ENCODE data around the gene TMEM175.
"Not testable (repeated sequence)": the region's sequence is repeated elsewhere in the genome, so short reads cannot be mapped to it uniquely, and the experiment has no call there.

Gene TMEM175

DNA sequence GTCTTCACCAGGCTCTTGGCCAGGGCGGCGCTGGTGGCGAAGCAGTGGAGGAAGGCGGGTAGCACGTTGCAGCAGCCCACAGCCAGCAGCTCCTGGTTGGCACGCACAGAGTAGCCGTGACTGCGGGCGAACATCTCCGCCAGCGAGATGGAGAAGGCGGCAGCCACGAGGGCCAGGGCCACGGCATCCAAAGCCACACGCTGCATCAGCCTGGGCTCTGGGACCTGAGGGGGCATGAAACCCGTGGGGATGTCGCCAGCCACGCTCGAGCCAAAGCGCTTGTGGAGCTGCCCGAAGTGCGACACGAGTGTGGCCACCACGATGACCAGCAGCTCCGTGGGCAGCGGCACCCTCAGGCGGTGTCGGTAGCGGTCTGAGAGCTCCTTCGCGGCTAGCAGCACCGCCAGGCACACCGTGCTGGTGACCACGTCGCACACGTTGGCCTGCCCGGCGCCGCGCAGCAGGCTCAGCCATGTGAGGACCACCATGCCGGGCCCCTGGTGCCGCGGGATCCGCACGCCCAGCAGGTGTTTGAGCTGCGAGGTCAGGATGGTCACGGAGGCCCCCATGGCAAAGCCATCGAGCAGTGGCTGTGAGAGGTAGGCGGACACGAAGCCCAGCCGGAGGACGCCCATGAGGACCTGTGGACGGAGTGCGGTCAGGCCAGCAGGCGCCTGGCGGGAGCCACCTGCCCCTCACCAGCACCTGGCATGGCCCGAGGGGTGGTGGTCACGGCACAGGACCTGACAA is 57.6 kb downstream of the TMEM175 start:
- DNase-seq (ENCODE audit: low spot score): no peak

DNA sequence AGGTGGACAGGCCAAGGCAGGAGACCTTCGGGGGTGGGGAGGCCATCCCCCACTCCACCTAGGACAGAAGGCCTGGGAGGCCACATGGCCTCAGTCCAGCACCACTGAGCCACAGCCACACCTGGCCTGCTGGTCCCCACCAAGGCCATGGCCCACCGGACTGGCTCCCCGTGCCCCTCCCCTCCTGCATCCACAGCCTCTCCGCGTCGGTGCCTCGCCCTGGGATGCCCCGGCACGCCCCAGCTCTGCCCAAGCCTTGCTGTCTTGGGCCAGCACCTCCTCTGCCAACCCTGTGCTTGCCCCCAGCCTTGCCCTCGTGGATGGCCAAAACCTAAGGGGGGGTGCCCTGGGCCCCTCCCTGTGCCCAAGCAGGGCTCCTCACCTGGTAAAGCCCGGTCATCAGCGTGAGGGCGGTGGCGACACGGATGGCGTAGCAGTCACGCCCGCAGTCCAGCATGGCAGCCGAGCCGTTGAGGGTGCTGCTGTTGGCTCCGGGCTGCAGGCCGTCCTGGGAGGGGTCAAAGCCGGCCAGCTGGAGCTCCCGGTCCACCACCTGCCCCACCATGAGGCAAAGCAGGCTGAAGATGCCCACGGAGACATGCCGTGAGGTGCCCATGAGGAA is 58.6 kb downstream of the TMEM175 start:
- no peak for DNase-seq (ENCODE audit: low spot score)

DNA sequence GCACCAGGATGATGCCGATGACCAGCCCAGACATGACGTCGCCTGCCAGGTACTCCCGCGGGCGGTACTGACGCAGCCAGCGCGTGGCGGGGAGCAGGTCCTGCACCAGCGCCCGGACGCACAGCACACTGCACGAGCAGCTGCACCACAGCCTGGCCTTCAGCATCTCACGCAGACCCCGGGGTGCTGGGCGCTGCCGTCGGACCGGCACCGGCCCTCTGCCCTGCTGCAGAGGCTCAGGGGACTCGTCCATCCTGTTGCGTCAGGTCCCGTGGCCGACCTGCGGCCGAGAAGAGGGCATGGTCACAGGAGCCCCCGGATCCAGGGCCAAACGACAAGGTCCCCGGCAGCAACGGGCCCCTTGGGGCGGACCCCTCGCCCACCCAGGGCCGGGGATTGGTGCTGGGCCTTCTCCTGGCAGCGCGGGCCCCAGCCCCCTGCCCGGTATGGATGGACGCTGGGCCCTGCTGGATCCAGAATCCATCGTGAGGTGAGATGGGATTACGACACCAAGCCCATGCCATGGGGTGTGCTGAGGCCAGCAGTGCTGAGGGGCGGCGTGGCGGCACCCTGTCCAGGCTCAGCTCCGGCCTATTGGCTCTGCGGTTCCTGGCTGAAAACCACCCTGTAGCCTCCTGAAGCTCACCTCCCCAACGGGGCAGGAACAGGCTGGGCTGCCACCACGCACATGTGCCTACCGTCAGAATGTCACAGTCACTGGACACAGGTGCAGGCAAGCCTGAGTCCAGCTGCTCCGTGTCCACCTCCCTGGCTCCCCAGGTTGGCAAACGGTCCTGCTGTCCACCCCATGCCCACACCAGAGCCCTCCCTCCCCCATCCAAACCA is 59.4 kb downstream of the TMEM175 start:
- DNase-seq (ENCODE audit: low spot score): no peak

DNA sequence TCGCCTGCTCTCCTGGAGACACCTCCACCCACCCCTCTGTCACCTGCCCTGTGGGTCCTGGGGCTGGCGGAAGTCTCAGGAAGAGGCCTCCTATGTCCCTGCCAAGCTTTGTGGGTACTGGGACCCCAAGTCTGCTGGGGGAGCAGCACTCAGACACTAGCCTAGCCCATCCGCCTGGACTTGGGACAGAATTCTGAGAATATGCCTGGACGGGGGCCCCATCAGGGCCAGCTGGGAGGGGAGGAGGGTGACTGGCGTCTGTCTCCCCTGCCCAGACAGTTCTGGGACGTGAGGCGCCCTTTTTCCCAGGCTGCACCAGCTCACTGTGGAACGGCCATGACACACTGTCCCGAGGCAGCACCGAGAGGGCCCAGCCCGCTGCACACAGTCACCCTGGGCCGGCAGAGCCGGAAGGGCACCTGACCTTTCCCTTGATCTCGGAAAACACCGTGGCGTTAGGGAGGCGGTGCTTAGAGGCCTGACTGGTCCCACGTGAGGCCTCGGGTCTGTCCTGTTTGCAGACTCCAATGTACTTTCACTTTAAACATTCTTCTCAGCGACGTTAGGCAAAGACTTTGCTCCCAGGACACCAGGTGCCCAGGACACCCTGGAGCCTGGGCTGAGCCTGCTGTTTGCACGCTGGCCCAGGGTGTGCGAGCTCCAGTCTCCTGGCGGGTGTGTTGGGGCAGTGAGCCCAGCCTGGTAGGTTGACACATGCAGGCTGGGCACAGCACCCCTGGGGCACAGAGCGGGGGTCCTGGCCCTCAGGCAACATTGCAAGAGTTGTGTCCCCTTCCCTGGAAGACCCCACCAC is 60.2 kb downstream of the TMEM175 start:
- DNase-seq (ENCODE audit: low spot score): no peak

DNA sequence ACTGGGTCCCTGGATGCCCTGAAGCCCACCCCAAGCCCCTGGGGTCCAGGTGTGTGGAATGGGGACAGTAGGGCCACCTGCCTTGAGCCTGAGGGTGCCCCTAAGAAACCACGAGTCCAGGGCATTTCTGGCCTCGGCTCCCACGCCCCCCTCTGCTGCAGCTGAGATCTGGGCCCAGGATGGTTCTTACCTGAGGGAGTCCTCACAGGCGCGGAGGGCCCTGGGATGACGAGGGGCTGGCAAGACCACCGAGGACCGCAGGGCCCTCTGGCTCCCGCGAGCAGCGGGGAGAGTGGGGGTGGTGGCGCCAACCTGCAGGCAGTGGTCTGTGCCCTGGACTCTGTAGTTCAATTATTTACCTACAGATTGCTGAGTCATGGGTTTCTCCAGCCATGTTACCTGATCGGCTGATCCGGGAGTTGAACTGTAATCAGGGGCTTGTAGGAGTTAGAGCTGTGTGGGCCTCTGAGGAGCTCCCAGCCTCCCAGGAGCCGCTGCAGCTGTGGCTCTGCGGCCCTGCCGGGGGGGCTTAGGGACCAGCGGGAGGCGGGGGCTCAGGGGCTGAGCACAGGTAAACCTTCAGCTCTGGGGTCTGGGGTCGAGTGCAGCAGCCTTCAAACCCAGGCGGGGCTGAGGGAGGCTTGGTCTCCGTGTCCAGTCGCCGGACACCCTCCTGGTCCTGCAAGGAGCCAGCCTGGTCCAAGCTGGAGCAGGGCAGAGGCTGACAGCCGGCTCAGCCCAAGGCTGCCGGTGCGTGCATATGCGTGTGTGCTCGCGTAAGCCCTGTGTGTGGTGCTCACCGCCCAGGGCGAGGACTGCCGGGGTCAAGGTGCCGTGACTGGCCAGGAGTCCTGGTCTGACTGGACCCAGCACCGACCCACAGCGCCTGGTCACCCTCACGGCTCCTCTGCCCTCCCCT is 61.1 kb downstream of the TMEM175 start, which contains the start of gene SLC26A1:
Gene SLC26A1 (minus strand): TSS at position 294 of the 919 bp plus-strand sequence. CDS start 1,701 bp downstream, outside the sequence.
- no peak for DNase-seq (ENCODE audit: low spot score)

DNA sequence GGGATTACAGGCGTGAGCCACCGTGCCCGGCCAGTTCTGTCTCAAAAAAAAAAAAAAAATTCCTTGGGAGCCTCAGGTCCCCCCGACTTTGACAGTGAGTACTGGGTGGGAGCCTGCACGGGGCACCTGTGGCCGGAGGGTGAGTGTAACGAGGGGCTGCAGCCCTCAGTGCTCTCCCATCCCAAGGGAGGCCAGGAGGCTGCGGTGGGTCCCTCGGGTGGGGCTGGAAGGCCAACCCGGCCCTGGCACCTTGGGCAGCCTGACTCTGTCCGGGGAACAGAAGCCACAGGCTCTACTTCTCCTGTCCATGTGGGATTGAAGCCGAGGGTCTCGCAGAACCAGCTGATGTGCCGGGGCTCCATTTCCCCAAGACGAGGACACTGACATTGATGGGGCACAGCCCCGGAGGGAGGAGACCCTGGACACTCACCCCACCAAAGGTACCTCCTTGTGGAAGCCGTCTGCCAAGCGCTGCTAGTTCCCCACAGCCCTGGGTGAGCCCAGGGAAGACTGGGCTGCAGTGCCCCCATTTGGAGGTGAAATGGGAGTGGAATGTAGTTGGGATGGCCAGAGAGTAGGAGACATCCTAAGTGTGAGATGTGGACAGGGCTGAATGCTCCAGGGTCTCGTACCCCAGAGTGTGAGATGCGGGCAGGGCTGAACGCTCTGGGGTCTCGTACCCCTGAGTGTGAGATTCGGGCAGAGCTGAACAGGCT is 63.2 kb downstream of the TMEM175 start:
- no peak for DNase-seq (ENCODE audit: low spot score)

DNA sequence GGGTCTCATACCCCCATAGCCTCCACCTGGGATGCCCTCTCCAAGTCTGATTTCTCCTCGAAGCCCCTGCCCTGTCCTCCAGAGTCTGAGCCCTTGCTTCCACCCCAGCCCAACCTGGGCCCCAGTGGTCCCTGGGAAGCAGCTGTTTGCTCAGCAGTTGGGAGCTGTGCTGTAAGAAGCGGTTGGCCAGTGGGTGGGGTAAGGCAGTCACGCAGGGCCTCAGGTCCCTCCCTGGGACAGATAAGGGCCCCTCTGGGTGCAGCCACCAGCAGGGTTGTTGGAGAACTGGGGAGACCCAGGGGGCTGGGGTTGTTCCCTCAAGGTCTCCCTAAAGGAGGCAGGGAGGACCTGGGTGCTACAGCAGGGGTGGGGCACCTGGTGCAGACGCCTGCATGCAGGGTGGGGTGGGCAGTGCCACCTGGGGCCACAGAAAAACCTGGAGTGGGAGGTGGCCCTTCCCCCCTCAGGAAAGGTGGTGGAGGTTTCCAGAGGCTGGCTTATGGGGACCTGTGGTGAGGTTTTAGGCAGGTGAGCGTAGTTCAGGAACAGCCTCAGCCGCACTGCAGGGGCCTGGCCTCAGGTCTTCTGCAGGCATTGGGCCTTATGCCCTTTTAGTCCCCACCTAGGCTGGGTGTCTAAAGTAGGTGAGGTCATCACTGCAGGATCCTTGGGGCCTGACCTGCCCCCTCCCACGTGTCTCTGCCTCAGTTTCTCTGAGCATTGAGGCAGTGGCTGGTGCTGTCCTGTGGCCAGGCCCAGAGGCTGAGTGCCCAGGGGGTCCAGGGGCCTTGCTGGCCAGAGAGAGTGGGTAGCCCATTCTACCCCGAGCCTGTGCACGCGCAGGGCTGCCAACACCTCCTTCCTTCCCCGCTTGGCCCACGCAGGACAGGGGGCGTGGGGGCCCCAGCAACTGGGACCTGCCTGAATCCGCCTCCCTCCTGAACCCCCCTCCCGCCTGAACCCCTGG is 64.1 kb downstream of the TMEM175 start:
- no peak for DNase-seq (ENCODE audit: low spot score)

DNA sequence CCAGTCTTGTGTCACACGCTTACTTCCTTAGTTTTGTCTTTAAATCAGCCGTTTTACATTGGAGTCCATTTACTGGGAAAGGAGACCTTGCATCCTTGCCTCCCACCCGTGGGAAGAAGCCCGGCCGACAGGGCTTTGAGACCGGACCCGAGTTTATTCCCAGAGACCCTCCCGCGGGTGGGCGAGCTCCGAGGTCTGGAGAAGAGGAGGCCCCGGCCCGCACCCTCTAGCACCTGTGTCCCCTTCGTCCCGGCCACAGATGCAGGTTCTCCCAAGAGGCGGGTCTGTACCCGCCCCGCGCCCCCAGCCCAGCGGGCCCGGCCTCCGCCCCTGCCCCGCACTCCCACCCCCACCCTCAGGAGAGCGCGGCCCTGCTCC is 64.7 kb downstream of the TMEM175 start:
- no peak for DNase-seq (ENCODE audit: low spot score)

DNA sequence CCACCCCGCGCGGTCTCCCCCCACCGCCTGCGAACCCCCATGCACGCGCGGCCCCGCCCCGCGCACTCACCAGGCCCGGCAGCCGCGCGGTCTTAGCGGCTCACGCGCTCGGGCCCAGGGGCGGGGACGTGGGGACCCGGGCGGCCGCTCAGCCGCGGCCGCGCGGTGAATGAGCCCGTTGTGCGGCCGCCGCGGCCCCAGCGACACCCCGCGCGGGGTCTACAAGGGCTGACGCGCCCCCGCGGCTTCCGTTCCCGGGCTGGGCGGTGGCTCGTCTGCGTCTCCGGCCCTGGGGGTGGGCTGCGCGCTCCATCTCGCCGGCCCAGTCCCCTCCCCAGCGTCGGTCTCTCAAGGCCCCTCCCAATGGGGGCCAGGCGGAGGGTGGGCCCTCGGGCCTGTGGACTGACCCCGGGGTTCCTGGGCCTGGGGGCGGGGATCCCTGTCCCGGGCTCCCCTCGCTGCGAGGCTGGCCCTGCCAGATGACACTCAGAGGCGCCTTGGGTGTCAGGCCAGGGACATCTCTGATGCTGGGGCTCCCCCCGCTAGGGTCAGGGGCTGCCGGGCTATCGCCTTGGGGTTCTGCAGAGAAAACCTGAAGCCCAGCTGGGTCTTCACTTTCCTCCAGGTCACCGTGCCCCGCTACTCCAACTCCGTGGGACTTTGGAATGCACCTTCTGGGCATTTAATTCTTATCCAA is 65.3 kb downstream of the TMEM175 start:
- DNase-seq (ENCODE audit: low spot score): no peak

DNA sequence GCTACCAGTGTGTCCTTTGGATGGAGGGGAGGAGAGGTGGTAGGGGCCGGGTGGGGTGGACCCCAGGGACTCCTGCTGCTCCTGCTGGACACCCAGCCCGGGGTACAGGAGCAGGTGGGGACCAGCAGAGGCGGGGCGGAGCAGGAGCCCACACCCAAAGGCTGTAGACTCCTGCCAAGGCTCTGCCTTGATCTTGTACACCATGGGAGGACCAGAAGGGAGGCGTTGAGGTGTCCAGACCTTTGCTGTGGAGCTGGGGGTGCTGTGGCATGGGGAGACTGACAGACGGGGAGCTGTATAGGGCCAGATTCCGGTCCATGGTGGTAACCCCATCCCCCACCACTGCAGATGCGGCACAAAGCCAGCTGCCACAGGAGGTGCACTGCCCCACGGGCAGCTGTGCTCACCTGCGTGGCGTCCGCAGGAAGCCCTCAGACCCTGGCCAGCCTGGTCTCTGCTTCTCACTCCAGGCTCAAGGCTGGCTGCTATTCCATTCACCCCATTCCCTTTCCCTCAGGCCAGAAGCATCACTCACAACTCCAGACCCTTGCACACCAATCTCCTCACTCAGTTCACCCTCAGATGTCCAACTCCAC is 65.9 kb downstream of the TMEM175 start:
- DNase-seq (ENCODE audit: low spot score): no peak

DNA sequence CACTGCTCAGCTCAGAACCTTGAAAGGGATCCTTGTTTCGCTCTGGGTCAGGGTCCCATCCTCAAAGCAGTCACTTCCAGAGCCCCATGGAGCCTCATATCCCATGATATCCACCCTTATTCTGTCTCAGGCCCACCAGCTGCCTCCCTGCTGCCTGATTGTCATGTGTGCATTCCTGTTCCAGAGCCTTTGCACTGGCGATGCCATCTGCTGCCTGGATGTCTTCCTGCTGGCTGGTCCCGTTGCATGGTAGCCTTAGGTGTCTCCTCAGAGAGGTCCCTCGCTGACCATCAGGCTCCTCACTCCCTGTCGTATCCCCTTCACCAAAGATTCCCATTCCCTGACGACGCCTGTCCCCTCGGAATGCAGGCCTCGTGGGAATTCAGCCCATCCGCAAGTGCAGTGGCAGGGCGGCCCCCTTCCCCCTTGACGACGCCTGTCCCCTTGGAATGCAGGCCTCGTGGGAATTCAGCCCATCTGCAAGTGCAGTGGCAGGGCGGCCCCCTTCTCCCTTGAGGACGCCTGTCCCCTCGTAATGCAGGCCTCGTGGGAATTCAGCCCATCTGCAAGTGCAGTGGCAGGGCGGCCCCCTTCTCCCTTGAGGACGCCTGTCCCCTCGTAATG is 67.1 kb downstream of the TMEM175 start:
- DNase-seq (ENCODE audit: low spot score): not testable (repeated sequence)

DNA sequence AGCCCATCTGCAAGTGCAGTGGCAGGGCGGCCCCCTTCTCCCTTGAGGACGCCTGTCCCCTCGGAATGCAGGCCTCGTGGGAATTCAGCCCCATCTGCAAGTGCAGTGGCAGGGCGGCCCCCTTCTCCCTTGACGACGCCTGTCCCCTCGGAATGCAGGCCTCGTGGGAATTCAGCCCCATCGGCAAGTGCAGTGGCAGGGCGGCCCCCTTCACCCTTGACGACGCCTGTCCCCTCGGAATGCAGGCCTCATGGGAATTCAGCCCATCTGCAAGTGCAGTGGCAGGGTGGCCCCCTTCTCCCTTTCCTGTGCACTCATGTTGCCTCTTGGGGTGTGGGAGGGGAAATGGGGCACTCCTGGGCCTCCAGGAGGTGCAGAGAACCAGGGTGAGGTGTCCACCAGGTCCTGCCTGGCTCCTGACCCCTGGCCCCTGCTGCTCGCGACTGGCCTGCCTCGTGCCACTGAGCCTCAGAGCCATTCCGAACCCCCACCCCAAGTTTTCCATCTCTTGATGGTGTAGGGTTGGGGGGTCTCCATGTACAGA is 67.7 kb downstream of the TMEM175 start:
- no peak for DNase-seq (ENCODE audit: low spot score)

DNA sequence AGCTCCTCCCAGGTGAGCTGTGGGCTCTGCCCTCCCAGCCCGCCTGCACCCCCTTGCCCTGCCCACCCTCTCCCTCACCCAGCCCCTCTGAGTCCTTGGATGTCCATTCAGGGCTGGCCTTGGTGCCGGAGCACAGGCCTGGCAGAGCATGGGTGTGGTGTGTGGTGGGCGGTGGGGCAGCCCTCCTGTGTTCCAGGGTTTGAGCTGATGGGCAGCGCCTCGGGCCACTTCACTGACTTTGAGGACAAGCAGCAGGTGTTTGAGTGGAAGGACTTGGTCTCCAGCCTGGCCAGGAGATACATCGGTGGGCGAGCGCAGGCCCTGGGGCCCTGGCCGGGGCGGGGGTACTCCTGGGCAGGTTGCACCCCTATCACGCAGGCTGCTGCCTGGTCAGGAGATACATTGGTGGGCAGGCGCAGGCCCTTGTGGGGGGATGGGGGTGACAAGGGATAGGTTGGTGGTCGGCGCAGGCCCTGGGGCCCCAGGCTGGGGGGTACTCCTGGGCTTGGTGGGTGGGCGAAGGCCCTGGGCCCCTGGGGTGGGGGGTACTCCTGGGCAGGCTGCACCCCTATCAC is 68.5 kb downstream of the TMEM175 start:
- DNase-seq (ENCODE audit: low spot score): no peak

DNA sequence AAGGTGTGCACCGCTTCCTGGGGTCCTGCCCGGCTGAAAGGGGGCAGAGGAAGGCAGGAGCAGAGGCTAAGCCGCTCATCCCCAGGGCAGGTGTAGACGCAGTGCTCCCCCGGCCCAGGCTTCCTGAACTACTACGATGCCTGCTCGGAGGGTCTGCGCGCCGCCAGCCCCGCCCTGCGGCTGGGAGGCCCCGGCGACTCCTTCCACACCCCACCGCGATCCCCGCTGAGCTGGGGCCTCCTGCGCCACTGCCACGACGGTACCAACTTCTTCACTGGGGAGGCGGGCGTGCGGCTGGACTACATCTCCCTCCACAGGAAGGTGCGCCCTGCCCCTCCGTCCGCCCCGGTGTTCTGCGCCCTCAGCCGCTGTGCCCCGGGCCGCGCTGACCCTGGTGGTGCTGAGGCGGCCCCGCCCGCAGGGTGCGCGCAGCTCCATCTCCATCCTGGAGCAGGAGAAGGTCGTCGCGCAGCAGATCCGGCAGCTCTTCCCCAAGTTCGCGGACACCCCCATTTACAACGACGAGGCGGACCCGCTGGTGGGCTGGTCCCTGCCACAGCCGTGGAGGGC is 69.4 kb downstream of the TMEM175 start:
- DNase-seq (ENCODE audit: low spot score): no peak

DNA sequence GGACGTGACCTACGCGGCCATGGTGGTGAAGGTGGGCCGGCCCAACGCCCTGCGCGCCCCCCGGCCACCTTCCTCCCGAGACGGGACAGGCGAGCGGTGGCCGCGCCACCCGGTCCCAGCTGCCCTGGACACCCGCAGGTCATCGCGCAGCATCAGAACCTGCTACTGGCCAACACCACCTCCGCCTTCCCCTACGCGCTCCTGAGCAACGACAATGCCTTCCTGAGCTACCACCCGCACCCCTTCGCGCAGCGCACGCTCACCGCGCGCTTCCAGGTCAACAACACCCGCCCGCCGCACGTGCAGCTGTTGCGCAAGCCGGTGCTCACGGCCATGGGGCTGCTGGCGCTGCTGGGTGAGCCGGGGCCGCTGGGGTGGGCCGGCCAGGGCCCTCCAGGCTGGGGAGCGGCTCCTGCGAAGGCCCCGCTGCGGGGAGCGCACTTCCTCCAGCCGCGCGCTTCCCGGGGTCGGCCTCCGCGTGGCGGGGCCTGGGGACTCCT is 69.9 kb downstream of the TMEM175 start:
- DNase-seq (ENCODE audit: low spot score): no peak

DNA sequence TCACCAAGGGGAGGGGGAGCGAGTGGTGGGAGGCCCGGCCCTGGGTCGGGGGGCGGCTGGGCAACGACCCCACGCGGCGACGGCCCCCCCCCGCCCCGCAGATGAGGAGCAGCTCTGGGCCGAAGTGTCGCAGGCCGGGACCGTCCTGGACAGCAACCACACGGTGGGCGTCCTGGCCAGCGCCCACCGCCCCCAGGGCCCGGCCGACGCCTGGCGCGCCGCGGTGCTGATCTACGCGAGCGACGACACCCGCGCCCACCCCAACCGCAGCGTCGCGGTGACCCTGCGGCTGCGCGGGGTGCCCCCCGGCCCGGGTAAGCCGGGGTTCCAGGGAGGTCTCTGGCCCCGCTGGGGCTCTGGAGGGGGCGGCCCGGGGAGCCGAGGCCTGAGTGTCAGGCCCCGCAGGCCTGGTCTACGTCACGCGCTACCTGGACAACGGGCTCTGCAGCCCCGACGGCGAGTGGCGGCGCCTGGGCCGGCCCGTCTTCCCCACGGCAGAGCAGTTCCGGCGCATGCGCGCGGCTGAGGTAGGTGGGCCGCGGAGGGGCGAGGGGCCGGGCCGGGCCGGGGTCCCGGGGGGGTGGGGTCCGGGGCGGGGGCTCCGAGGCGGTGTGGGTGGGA is 70.5 kb downstream of the TMEM175 start:
- no peak for DNase-seq (ENCODE audit: low spot score)

Data from germinal center (tissue), 1 donor.